ENCODE data around the gene MAOA.
A peak's percentile ranks its signal among the peaks of the same experiment; 100 is the strongest.
"Not testable (repeated sequence)": the region's sequence is repeated elsewhere in the genome, so short reads cannot be mapped to it uniquely, and the experiment has no call there.

MAOA gene

DNA sequence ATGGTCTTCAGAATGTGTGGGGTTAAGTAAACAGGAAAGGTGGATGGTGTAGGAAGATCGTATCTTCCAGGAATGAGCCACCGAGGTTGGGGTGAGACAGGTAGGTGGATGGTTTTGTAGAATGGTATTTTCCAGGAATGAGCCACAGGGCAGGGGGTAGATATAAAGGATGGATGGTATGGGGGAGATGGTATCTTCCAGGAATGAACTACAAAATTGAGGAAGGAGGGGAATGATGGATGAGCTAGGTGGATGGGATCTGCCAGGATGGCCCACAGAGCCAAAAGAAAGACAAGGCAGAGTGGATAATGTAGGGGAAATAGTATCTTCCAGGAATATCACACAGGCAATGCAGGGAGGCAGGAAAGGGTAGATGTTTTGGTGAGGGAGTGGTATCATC lies 60.0 kb downstream of the MAOA start:
- DNase-seq (ENCODE audit: low spot score) = no peak
- no peak for FAIRE-seq

DNA sequence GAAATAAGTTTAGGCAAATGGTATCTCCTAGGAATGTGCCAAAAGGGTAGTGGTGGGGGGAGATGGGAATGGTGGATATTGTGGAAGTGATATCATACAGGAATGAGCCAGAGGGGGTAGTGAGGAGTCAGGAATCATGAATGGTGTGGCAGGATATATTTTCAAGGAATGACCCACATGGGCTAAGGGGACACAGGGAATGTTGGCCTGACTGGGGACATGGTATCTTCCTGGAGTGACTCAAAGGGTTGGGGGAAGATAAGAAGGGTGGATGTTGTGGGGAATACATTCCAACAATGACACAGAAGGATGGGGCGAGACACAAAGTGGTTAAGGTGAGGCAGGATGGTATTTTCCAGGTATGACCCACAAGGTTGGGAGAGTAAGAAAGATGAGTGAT lies 60.6 kb downstream of the MAOA start:
- FAIRE-seq = no peak
- peak; percentile 13 for DNase-seq (ENCODE audit: low spot score)

DNA sequence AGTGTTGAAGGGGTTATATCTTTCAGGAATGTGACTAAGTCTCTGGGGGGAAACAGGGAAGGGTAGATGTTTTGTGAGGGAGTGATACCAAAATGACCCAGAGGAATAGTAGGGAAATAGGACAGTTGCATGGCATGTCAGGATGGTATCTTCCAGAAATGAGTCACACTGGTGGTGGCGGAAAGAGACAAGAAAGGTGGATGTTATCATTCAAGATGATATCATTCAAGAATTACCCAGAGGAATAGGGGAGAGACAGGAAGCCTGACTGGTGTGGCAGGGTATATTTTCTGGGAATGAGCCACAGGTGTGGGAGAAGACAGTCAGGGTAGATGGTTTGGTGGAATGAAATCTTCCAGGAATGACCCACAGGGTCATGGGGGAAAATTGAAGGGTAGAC lies 61.1 kb downstream of the MAOA start:
- FAIRE-seq (no peak), DNase-seq (ENCODE audit: low spot score) (peak; percentile 30)

DNA sequence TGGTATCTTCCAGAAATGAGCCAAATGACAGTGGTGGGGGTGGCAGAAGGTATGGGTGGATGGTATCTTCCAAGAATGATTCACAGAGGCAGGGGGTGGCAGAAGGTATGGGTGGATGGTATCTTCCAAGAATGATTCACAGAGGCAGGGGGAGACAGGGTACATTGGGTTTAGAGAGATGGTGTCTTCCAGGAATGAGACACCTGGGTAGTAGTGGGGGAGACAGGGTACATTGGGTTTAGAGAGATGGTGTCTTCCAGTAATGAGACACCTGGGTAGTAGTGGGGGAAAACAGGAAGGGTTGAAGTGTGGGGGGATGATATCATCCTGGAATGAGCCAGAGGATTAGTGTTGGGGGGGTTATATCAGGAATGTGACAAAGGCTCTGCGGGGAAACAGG lies 62.0 kb downstream of the MAOA start:
- DNase-seq (ENCODE audit: low spot score) (no peak), FAIRE-seq (no peak)

DNA sequence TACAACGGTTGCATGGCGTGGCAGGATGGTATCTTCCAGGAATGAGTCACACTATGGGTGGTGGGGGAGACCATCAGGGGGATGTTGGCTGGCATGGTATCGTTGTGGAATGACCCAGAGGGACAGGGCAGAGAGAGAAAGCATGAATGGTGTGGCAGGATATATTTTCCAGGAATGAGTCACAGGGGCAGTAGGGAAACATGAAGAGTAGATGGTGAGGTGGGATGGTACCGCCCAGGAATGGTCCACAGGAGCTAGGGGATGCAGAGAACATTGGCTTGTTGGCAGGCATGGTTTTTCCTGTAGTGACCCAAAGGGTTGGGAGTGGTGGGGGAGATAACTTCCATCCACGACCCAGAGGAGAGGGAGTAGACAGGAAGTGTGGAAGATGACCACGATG lies 62.4 kb downstream of the MAOA start:
- peak; percentile 20 for FAIRE-seq
- peak; percentile 9 for DNase-seq (ENCODE audit: low spot score)

DNA sequence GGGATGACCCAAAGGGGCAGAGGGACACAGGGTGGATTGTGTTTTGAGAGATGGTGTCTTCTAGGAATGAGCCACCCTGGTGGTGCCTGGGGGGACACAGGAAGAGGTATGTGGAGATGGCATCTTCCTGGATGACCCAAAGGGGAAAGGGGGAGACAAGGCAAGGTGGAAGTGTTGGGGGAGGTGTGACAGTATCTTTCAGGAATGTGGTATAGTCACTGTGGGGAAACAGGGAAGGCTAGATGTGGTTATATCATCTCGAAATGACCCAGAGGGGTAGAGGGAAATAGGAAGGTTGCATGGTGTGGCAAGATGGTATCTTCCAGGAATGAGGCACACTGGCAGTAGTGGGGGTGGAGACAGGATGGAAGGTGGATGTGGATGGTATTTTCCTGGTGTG lies 62.9 kb downstream of the MAOA start:
- FAIRE-seq = no peak
- peak; percentile 15 for DNase-seq (ENCODE audit: low spot score)

DNA sequence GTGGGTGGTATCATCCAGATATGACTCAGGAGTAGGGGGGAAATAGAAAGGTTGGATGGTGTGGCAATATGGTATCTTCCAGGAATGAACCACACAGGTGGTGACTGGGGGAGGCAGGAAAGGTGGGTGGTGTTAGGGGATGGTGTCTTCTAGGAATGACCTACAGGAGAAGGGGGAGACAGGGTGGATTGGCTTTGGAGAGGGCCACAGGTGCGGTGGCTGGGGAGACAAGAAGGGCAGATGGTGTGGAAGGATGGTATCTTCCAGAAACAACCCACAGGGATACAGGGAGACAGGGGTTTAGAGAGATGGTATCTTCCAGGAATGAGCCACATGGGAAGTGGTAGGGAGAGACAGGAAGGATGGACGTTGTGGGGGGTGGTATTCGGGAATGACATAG lies 64.0 kb downstream of the MAOA start:
- no peak for FAIRE-seq
- DNase-seq (ENCODE audit: low spot score) = no peak

DNA sequence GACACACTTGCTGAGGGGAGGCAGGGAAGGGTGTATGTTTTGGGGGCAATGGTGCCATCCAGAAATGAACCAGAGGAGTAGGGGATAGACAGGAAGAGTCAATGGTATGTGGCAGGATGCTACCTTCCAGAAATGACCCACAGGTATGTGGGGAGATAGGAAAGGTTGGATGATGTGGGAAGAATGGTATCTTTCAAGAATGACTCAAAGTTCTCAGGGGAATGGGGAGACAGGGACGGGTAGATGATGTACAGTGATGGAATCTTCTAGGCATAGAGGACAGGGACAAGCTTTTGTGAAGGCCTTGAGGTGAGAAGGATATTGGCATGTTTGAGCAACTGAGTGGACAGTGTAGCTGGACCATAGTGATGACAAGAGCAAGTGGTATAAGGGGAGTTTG lies 64.9 kb downstream of the MAOA start:
- DNase-seq (ENCODE audit: low spot score) (no peak), FAIRE-seq (no peak)

DNA sequence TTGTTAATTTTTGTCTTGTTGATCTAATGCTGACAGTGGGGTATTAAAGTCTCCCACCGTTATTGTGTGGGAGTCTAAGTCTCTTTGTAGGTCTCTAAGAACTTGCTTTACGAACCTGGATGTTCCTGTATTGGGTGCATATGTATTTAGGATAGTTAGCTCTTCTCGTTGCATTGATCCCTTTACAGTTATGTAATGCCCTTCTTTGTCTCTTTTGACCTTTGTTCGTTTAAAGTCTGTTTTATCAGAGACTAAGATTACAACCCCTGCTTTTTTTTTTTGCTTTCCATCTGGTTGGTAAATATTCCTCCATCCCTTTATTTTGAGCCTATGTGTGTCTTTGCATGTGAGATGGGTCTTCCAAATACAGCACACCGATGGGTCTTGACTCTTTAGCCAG lies 69.1 kb downstream of the MAOA start:
- not testable (repeated sequence) for DNase-seq (ENCODE audit: low spot score); FAIRE-seq

DNA sequence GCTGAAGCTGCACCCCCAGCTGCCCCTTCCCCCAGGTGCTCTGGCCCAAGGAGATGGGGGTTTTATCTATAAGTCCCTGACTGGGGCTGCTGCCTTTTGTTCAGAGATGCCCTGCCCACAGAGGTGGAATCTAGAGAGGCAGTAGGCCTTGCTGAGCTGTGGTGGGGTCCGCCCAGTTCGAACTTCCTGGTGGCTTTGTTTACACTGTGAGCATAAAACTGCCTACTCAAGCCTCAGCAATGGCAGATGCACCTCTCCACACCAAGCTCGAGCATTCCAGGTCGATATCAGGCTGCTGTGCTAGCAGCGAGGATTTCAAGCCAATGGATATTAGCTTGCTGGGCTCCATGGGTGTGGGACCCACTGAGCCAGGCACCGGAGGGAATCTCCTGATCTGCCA lies 71.2 kb downstream of the MAOA start:
- FAIRE-seq; DNase-seq (ENCODE audit: low spot score): not testable (repeated sequence)

DNA sequence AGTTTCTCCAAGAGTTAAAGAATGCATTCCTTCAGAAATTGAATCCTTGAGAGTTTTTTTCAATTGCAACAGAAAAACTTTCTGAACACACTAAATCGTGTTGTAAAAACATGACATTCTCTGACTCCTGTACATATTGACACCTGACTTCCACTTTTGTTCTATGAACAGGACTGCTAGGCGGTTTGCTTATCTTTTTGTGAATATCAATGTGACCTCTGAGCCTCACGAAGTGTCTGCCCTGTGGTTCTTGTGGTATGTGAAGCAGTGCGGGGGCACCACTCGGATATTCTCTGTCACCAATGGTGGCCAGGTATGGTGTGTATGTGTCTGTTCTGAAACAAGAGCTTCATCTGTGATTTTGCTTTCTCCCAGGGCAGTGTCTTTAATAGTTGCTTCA lies 71.9 kb downstream of the MAOA start:
- DNase-seq (ENCODE audit: low spot score) (no peak), FAIRE-seq (no peak)

DNA sequence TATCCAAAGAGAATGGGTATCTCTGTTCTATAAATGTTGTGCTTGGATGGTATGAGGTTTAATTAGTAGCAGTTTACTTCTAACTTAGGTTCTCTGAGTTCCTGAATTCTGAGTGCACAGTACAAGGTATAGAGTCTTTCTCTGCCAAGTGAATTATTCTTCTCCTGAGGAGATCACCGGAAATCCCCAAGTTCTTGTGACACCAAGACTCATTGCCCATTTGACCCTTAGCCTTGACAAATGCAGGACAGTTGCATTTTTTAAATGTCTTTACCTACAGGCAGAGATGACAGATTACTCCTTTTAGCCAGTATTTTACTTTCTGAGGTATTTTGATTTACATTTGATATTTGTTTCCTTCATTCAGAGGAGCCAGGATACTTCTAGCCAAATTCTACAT lies 72.9 kb downstream of the MAOA start:
- DNase-seq (ENCODE audit: low spot score) = no peak
- no peak for FAIRE-seq

DNA sequence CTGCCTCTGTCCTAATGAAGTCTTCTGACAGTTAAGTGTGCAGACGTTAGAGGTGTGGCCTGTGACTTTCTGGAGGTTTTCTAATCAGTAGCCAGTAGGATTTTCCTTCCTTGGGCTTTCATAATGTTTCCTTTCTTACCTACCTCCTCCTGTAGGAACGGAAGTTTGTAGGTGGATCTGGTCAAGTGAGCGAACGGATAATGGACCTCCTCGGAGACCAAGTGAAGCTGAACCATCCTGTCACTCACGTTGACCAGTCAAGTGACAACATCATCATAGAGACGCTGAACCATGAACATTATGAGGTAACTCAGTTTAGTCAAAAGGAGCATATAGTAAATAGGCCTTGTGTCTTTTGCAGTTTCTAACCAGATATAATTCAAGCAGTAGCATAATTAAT lies 75.0 kb downstream of the MAOA start:
- DNase-seq (ENCODE audit: low spot score) = no peak
- no peak for FAIRE-seq

DNA sequence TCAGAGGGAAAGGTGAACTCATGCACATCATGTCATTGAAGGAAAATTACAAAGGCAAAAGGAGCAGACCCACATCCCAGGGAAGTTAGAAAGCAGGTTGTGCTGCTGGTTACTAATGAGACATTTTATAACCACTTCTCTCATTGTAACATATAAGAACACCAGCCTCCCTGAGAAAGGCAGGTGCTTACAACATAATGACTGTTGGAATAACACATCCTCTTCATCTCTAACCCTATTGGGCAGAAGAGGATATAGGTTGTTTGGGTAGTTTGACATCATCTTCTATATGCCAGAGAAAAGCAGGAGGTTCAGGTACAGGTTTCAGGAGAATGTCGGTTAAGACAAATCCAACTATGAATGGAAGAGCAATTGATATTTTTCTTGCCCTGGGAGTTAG lies 77.6 kb downstream of the MAOA start:
- FAIRE-seq (no peak), DNase-seq (ENCODE audit: low spot score) (no peak)

DNA sequence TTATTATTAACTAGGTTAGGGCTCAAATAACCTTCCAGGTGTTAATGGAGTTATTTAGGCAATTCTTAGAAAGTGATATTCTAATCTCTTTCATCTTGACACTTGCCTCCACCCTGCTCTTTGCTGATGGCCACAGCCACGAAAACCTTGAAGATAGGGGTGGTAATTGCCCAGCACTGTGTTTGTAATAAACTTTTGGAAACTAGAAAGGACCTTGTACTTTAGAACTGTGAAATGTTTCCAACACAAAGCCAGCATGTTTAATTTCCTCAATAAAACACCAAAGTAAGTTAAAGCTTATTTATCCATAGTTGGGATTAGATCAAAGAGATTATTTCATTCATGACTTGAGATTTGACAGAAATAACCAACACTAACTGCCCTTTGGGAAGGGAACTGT lies 78.3 kb downstream of the MAOA start:
- FAIRE-seq (no peak), DNase-seq (ENCODE audit: low spot score) (no peak)

DNA sequence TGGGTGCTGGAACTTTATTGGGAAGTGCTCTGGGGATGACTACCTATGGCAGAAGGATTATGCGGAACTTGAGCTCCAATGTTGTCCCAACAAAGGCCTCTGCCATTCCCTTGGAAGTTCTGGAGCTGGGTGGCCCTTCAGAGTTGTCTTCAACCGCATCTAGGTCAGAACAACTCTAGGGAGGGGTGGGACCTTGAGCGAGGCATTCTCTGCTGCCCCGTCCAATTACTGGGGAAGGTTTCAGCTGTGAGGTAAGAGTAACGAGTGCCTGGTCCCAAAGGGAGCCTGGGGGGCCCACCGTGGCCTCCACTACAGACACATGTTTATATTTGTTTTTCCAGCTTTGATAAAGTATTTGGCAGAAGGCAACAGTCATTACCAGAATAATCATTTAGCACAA lies 79.4 kb downstream of the MAOA start:
- no peak for FAIRE-seq
- DNase-seq (ENCODE audit: low spot score) = no peak

DNA sequence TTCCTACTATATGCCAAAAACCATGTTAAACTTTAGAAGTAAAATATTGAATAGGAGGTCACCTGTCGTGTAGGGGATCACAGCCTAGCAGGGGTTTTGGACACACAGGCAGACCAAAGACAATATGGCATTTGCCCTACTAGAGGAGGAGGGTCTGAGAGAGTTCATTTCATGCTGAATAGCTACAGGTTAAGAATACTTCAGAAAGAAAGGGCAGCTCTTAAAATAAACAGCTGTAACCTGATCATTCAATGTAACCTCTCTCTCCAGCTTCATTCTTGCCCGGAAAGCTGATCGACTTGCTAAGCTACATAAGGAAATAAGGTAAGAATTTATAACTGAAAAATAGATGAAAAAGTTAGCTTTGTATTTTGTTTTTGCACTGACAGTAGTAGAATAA lies 79.9 kb downstream of the MAOA start:
- FAIRE-seq (no peak), DNase-seq (ENCODE audit: low spot score) (no peak)

DNA sequence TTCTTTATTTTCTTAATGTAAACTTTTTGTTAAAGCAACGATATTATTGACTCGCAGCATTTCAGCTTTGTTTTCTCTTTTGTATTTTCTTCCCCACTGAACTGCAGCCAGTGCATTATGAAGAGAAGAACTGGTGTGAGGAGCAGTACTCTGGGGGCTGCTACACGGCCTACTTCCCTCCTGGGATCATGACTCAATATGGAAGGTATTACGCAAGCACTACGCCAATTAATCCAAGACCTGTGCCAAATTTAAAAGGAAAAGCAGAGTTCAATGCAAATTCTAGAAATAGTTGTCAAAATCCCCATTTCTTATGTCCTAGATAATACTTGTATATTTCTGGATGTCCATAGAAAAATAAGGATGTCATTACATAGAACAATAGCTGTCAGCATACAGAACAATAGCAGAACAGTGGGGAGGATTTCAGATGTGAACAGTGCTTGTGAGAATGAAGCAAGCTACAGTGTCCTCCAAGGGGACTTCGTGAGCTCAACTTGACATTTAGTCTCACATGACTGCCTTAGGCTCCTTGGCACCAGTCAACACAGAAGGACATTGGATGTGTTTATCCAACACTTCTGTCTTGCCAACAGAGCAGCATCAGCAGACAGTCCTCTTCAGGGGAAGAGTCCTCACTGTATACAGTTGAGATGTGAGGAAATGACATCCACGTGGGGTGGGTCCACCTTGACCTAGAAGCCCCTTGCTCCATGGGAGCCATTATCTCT lies 85.9 kb downstream of the MAOA start:
- FAIRE-seq (no peak), DNase-seq (ENCODE audit: low spot score) (no peak)

DNA sequence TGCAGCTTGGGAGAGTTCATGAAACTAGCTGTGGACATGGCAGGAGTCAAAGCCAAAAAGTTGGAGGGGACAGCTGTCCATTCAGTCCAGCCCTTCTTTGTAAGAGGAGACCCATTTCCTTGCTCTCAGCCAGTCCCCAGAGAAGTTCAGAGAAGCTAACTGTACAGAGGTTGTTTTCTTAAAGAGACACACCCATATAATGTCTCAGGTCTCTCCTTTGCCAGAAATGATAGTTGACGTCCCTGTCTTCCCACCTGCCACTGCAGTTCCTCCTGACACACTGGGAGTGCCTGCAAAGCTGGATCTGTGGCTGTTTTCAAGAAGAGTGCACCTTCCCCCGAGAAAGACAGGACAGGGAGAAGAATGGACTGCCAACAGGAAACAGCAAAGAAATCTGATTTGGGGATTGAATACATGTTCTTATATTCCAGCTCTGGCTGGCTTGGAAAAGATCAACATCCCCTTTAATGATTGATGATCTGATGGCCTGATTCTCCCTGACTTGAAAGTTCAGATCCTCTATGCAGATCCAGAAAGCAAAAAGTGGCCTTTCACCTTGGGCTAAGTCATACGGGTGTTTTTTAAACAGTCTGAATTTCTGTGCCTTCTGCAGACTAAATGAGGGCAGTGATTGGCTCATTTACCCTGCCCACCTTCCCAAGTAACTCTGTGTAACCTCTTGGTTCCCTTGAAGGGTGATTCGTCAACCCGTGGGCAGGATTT lies 87.2 kb downstream of the MAOA start:
- FAIRE-seq (no peak), DNase-seq (ENCODE audit: low spot score) (no peak)

DNA sequence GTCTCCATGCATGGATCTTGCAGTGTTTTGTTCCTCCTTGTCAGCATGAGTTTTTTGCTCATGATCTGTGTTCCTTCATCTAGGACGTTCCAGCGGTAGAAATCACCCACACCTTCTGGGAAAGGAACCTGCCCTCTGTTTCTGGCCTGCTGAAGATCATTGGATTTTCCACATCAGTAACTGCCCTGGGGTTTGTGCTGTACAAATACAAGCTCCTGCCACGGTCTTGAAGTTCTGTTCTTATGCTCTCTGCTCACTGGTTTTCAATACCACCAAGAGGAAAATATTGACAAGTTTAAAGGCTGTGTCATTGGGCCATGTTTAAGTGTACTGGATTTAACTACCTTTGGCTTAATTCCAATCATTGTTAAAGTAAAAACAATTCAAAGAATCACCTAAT lies 88.2 kb downstream of the MAOA start:
- DNase-seq (ENCODE audit: low spot score) = no peak
- FAIRE-seq = no peak

DNA sequence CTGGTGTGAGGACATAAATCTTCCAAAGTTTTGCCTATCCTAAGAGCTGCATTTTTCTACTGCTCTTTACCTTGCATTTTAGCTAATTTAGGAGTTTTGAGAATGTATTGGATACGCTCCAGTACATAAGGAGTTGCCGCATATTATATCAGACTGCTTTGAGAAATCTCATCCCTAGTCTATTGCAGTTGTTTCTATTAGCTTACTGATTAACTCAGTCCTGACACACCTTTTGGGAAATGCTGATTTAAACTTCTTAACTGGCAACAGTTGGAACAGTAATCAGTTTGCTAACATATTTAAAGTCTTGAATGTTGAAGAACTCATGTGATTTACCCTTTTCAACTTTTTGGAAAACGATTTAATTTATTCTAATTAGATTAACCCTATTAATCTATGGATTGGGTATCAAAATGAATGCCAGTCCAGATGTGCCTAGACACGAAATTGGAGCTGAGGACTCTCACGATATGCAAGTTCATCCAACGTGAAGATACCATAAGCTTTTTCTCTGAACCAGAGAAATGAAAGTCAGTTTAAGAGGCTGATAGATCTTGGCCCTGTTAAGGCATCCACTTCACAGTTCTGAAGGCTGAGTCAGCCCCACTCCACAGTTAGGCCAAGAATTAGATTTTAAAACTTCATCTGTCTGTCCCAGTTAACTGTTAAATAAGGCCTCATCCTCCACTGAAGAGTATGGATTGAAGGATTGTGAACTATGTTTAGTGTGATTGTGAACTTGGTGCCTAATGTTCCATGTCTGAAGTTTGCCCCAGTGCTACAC lies 90.0 kb downstream of the MAOA start:
- no peak for FAIRE-seq

DNA sequence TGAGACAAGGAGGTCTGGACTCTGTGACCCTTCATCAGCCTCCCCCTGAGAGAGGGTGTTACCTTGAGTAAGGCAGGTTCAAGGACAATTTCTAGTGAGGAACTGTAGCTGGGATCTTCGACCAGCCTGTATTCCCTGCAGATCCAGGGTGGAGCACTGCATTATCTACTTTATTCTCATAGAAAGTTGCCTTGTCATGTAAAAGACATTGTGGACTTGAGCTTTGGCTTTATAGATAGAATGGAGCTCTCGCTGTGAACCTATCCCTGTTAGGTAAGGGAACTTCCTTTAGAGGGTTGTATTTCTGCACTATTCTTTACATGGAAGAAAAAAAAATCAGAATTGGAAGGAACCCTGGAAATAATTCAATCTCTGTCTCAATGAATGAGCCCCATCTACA lies 91.4 kb downstream of the MAOA start:
- FAIRE-seq (no peak), DNase-seq (ENCODE audit: low spot score) (no peak)

More for the DNA sequence above, 90.0 kb downstream of the MAOA start:
- no peak for DNase-seq (ENCODE audit: low spot score)
